ENCODE results near the gene WASHC4.

WASHC4 gene

GRCh38 chr12:105209091-105209490 is 101.6 kb downstream of the WASHC4 start:
- DNase-seq, result no peak

GRCh38 chr12:105212438-105212837 is 104.9 kb downstream of the WASHC4 start:
- DNase-seq, result no peak

- no peak for DNase-seq
Measured at GRCh38 chr12:105214148-105214547, 106.6 kb downstream of the WASHC4 start.

DNA sequence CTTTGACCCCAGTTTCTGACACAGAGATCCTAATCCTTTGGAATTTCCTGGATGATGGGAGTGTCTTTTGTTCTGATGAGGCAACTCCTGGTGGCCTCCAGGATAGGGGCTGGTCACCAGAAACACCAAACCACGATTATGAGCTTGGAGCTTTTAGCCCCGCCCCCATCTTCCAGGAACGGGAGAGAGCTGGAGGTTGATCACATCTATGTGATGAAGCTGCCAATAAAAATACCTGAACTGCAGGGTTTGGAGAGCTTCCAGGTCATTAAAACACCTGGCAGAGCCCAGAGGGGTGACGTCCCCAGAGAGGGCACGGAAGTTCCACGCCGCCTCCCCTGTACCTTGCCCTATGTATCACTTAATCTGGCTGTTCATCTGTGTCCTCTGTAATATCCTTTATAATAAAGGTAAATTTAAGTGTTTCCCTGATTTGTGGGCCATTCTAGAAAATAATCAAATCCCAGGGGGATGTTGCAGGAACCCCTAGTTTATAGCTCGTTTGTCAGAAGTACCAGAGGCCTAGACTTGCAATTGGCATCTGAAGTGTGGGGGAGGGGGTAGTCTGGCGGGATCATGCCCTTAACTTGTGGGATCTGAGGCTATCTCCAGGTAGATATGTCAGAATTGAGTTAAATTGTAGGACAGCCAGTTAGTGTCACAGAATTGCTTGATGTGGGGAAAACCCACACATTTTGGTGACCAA is 107.3 kb downstream of the WASHC4 start:
- DNase-seq, result no peak

- no peak for DNase-seq
Measured at GRCh38 chr12:105218434-105218833, 110.9 kb downstream of the WASHC4 start.
